ENCODE results near the gene PACS1. TPM values are rescaled to one million over a fixed set of nuclear protein-coding genes. Genes with fewer than 3 reads are reported as not detected.

PACS1 gene
- total RNA-seq, result 57.9 TPM

GRCh38 chr11:66069715-66070603, at the start of gene PACS1:
TSS of gene PACS1 (plus strand) at chr11:66070272. CDS start at chr11:66070487, 215 bp downstream.

DNA sequence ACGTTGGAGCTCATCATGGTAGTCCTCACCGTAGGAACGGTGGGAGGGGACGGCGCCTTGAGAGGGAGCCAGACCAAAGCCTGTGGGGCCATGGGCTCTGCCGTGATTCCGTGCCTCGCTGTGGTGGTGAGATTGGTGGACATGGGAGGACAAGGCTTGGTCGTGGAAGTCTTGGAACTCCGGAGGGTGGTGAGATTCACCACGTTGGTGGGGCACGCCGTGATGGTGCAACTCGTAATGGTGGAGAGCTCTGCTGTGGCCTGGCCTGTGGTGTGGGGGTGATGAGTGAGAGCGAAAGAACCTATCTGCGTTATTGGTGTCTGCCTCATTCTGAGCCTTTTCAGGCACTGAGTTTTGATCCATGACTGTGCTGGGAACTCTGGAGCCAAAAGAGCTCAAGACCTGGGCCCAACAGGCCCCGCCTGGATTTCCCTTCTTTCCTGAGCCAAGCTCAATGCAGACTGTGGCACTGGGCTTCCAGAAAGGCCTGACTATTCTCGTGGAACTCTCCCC, 44.0 kb upstream of the PACS1 start, which contains the start of gene CATSPER1:
CATSPER1 (minus strand) TSS at position 463 of the 513 bp plus-strand sequence; CDS start at position 363, 100 bp downstream.

DNA sequence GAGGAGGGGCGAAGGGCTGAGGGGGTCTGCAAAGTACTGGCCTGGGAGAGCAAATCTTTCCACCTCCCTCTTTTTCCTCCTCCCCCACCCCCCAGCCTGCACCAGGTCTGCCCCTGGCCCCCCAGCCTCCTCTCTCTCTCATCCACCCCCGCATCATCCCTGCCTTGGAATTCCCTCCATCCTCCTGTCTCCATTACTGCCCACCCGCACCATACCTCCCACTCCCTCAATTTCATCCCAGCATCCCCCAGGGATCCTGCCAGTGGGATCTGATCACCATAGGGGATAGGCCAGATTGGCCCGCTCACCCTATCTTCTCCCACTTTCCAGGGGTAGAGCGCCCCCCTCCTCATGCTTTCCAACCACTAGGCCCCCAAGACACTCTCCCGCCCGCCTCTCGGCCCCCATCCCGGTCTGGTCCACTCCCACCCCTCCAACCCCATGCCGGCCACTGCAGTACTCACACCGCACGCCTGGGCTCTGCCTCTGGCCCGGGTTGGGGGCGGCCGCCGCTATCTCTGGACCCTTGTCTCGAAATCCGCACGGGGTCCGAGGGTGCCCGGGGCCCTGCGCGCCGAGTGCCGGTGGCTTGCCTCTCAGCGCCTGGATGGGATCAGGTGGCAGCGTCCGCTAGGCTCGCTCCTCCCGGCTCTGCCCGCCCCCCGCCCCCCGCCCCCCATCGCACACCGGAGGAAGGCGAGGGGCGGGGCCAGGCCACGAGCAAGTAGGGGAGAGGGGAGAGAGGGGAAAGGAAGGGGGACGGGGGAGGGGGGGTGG, 21.3 kb upstream of the PACS1 start, which contains the start of gene GAL3ST3:
GAL3ST3 (minus strand) TSS at position 615 of the 777 bp plus-strand sequence. CDS start 3,746 bp downstream, outside the sequence.

DNA sequence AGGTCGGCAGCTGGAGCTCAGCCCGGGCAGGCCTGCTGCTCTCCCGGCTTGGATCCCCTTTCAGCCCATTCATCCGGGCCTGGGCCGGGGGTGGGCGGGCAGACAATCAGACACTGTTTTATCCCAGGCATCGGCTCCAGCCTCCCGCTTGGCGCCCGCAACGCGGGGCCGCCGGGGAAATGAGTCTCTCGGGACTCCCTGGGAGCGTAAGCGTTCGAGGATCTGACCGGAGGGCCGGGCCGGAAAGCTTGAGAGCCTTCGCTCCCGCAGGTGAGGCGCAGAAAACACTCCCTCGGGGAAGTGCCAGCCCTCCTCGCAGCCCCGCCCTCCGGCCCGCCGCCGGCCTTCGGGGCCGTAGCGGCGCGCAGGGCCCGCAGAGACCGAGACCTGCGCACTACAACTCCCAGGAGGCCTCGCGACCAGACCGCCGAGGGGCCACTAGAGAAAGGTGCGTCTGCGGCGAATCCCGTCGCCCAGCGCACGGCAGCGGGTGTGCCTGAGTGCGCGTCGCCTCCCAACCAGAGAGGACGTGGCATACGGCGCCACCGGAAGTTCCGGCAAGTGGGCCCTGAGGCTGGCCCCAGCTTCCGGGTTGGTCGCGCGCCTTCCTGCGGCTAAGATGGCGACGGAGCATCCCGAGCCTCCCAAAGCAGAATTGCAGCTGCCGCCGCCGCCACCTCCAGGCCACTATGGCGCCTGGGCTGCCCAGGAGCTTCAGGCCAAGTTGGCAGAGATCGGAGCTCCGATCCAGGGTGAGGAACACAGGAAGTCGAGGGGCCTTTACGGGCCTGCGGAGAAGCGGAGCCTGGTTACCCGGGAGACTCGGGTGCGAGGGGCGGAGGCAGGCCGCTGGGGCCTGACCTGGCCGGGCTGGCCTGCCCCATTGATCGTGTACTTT, 18.1 kb upstream of the PACS1 start, which contains the start of gene SF3B2:
SF3B2 (plus strand) TSS at position 599 of the 898 bp plus-strand sequence; CDS start at position 620, 21 bp downstream.

GRCh38 chr11:66268244-66268951, 198.3 kb downstream of the PACS1 start, which contains the start of gene RAB1B:
TSS of gene RAB1B (plus strand) at chr11:66268639. CDS start at chr11:66268680, 41 bp downstream.

GRCh38 chr11:66277471-66278362, 207.6 kb downstream of the PACS1 start, which contains the start of gene CNIH2:
TSS of gene CNIH2 (plus strand) at chr11:66278175. CDS start at chr11:66278457, 282 bp downstream.

GRCh38 chr11:66288671-66289547, 218.8 kb downstream of the PACS1 start, which contains the start of gene YIF1A:
TSS of gene YIF1A (minus strand) at chr11:66289143. CDS start at chr11:66288985, 158 bp downstream.

GRCh38 chr11:66291706-66292542, 221.9 kb downstream of the PACS1 start, which contains the start of gene TMEM151A:
TSS of gene TMEM151A (plus strand) at chr11:66291894. CDS start at chr11:66292014, 120 bp downstream.

Other genes starting within 250 kb of the PACS1 start
- gene SNX32, start 236.3 kb upstream of the PACS1 start, total RNA-seq, result 7.6 TPM
- gene CFL1, start 212.1 kb upstream of the PACS1 start, total RNA-seq, result 545 TPM
- 43.1 TPM for gene MUS81, start 209.8 kb upstream of the PACS1 start, total RNA-seq
- 12.7 TPM for gene EFEMP2, start 197.5 kb upstream of the PACS1 start, total RNA-seq
- not detected for gene CTSW, start 190.4 kb upstream of the PACS1 start, total RNA-seq
- gene FIBP, start 181.8 kb upstream of the PACS1 start, total RNA-seq, result 141 TPM
- gene CCDC85B, start 179.6 kb upstream of the PACS1 start, total RNA-seq, result 15.2 TPM
- gene FOSL1, start 169.9 kb upstream of the PACS1 start, total RNA-seq, result not detected
- gene C11orf68, start 151.2 kb upstream of the PACS1 start, total RNA-seq, result 15.2 TPM
- gene DRAP1, start 150.8 kb upstream of the PACS1 start, total RNA-seq, result 75.9 TPM
- 0.69 TPM for gene TSGA10IP, start 124.8 kb upstream of the PACS1 start, total RNA-seq
- 28.6 TPM for gene SART1, start 108.5 kb upstream of the PACS1 start, total RNA-seq
- 24.7 TPM for gene EIF1AD, start 68.1 kb upstream of the PACS1 start, total RNA-seq
- 26.3 TPM for gene BANF1, start 67.8 kb upstream of the PACS1 start, total RNA-seq
- not detected for gene CST6, start 58.3 kb upstream of the PACS1 start, total RNA-seq
- not detected for gene CATSPER1, start 43.8 kb upstream of the PACS1 start, total RNA-seq
- 15.5 TPM for gene GAL3ST3, start 21.1 kb upstream of the PACS1 start, total RNA-seq
- 104 TPM for gene SF3B2, start 17.9 kb upstream of the PACS1 start, total RNA-seq
- gene KLC2, start 187.4 kb downstream of the PACS1 start, total RNA-seq, result 34.6 TPM
- 35.8 TPM for gene RAB1B, start 198.4 kb downstream of the PACS1 start, total RNA-seq
- gene CNIH2, start 207.9 kb downstream of the PACS1 start, total RNA-seq, result 94.8 TPM
- 27.7 TPM for gene YIF1A, start 218.9 kb downstream of the PACS1 start, total RNA-seq
- 23.5 TPM for gene TMEM151A, start 221.6 kb downstream of the PACS1 start, total RNA-seq
- 1.6 TPM for gene CD248, start 246.8 kb downstream of the PACS1 start, total RNA-seq

All from diencephalon (tissue), 1 donor.